DND-41 (cell line): ENCODE results near the gene CITED2.
"Not testable (repeated sequence)": the region's sequence is repeated elsewhere in the genome, so short reads cannot be mapped to it uniquely, and the experiment has no call there.

Experiments
- EZH2 ChIP-seq: IDR thresholded peaks from 3 replicates; pipeline ENCODE4 v1.6.1; 2012; ENCODE audit warnings: borderline replicate concordance, low read depth, mild to moderate bottlenecking, moderate library complexity, low read length, inconsistent platforms; ENCODE audit not compliant: severe bottlenecking
- TF ChIP-seq, protein P1 (sequence below): IDR thresholded peaks from 2 replicates; pipeline ENCODE4 v1.5.1; 2012; ENCODE audit warnings: borderline replicate concordance, low read length, moderate library complexity, mild to moderate bottlenecking; ENCODE audit not compliant: poor library complexity, severe bottlenecking; ENCODE audit errors: extremely low read depth

DNA sequence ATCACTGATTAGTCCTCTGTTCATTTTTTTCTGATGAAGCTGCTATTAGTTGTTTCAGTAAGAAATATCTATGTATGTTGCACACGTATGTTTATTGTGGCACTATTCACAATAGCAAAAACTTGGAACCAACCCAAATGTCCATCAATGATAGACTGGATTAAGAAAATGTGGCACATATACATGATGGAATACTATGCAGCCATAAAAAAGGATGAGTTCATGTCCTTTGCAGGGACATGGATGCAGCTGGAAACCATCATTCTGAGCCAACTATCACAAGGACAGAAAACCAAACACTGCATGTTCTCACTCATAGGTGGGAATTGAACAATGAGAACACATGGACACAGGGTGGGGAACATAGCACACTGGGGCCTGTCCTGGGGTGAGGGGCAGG, 37.7 kb upstream of the CITED2 start:
- TF ChIP-seq, protein P1, sequence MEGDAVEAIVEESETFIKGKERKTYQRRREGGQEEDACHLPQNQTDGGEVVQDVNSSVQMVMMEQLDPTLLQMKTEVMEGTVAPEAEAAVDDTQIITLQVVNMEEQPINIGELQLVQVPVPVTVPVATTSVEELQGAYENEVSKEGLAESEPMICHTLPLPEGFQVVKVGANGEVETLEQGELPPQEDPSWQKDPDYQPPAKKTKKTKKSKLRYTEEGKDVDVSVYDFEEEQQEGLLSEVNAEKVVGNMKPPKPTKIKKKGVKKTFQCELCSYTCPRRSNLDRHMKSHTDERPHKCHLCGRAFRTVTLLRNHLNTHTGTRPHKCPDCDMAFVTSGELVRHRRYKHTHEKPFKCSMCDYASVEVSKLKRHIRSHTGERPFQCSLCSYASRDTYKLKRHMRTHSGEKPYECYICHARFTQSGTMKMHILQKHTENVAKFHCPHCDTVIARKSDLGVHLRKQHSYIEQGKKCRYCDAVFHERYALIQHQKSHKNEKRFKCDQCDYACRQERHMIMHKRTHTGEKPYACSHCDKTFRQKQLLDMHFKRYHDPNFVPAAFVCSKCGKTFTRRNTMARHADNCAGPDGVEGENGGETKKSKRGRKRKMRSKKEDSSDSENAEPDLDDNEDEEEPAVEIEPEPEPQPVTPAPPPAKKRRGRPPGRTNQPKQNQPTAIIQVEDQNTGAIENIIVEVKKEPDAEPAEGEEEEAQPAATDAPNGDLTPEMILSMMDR = not testable (repeated sequence)
- not testable (repeated sequence) for TF ChIP-seq EZH2
